Tibial nerve (tissue), 4 donors: ENCODE measurements around the gene PIGV.

Experiments used
- CTCF ChIP-seq, 5 experiments: fragments of 200-600 bp in 3 of 5; fragments of 450-650 bp in 2 of 5; sonication (generic) in 3 of 5; IDR thresholded peaks; one replicate each; pipeline ENCODE4 v1.5.1; 2016 to 2019; ENCODE audit warnings: antibody characterized with exemption in 5 of 5, mild to moderate bottlenecking in 3 of 5, moderate library complexity in 2 of 5
- EP300 ChIP-seq, 2 donors: sonication (generic); formaldehyde crosslinking; IDR thresholded peaks; one replicate each; pipeline ENCODE4 v1.6.1; 2017; ENCODE audit warnings: antibody characterized with exemption in 2 of 2, mild to moderate bottlenecking in 1 of 2
- POLR2A ChIP-seq, 2 donors: fragments of 450-650 bp; IDR thresholded peaks; one replicate each; pipeline ENCODE4 v1.6.1; 2017; ENCODE audit warnings: antibody characterized with exemption in 2 of 2, mild to moderate bottlenecking in 2 of 2, moderate library complexity in 2 of 2

GRCh38 chr1:26750428-26750827 is 37.3 kb upstream of the PIGV start:
- no peak for TF ChIP-seq CTCF (IDR thresholded peaks at IDR 0.05)
- no peak for TF ChIP-seq POLR2A (IDR thresholded peaks at IDR 0.05)
- TF ChIP-seq EP300 (IDR thresholded peaks at IDR 0.05) = no peak
